Measurements from ENCODE around the gene SLC40A1. TPM values are rescaled to one million over a fixed set of nuclear protein-coding genes. Genes with fewer than 3 reads are reported as not detected.
A peak's percentile ranks its signal among the peaks of the same experiment; 100 is the strongest.

The SLC40A1 gene
- total and polyA plus RNA-seq, 2 of the 13 experiments (the other 11 are each of a cell fraction or from before 2014, with no cell fraction given), result 10.6 to 24.9 TPM

DNA sequence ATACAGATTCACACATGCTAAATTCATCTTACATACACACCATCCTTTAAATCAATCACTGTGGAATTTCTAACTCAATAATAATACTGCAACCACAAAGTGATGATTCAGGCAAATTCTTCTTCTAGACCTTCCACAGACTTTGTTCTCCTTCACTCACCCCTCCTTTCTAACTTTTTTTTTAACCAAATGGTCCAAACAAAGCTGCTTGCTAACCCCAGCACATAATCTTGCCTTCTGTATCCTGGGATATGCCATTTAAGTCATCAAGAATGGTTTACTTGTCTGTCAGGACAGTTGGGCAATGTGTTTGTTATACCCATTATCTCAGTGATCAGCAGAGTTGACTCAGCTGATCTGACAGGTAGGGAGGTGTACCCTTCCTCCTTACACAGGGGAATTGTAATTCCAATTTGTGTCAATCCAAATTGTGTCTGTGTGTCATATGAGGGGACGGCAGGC, 10.0 kb downstream of the SLC40A1 start (continued):
- TF ChIP-seq, protein P1, sequence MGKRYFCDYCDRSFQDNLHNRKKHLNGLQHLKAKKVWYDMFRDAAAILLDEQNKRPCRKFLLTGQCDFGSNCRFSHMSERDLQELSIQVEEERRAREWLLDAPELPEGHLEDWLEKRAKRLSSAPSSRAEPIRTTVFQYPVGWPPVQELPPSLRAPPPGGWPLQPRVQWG (CRISPR knock-in tag; IDR thresholded peaks at IDR 0.05; ENCODE audit: borderline replicate concordance, low read depth), result no peak
- TF ChIP-seq ZNF30 (CRISPR knock-in tag; IDR thresholded peaks at IDR 0.05) (no peak), HMG20A (CRISPR knock-in tag; IDR thresholded peaks at IDR 0.05; ENCODE audit: borderline replicate concordance) (peak; percentile 68), GZF1 (CRISPR knock-in tag; IDR thresholded peaks at IDR 0.05) (no peak), ZFAT (CRISPR knock-in tag; conservative IDR thresholded peaks at IDR 0.05) (no peak), YEATS2 (CRISPR knock-in tag; IDR thresholded peaks at IDR 0.05; ENCODE audit: borderline replicate concordance) (no peak), SOX6 (IDR thresholded peaks at IDR 0.05) (no peak), SOX6 (CRISPR knock-in tag; IDR thresholded peaks at IDR 0.05) (peak; percentile 53; the same call in 1 of the 2 replicates), MLLT10 (CRISPR knock-in tag; IDR thresholded peaks at IDR 0.05) (no peak), SP2 (CRISPR knock-in tag; IDR thresholded peaks at IDR 0.05) (no peak), ATM (IDR thresholded peaks at IDR 0.05; ENCODE audit: borderline replicate concordance) (no peak), SAP130 (CRISPR knock-in tag; IDR thresholded peaks at IDR 0.05; ENCODE audit: low read depth) (peak; percentile 77), YY1 (IDR thresholded peaks at IDR 0.05; ENCODE audit: insufficient read depth, insufficient replicate concordance, low read depth, low read length) (no peak), EP300 (IDR thresholded peaks at IDR 0.05; ENCODE audit: low read depth in 2 of 2, low read length in 2 of 2) (peak in 1 of 2 experiments; percentile 34; a peak in 1 of 4 replicates), EP300 (CRISPR knock-in tag; IDR thresholded peaks at IDR 0.05; ENCODE audit: borderline replicate concordance) (no peak), ZNF337 (CRISPR knock-in tag; IDR thresholded peaks at IDR 0.05; ENCODE audit: borderline replicate concordance, low read depth) (no peak)
- TF ChIP-seq, protein P2, sequence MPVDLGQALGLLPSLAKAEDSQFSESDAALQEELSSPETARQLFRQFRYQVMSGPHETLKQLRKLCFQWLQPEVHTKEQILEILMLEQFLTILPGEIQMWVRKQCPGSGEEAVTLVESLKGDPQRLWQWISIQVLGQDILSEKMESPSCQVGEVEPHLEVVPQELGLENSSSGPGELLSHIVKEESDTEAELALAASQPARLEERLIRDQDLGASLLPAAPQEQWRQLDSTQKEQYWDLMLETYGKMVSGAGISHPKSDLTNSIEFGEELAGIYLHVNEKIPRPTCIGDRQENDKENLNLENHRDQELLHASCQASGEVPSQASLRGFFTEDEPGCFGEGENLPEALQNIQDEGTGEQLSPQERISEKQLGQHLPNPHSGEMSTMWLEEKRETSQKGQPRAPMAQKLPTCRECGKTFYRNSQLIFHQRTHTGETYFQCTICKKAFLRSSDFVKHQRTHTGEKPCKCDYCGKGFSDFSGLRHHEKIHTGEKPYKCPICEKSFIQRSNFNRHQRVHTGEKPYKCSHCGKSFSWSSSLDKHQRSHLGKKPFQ (CRISPR knock-in tag; IDR thresholded peaks at IDR 0.05; ENCODE audit: insufficient replicate concordance), result no peak
- TF ChIP-seq, protein P3, sequence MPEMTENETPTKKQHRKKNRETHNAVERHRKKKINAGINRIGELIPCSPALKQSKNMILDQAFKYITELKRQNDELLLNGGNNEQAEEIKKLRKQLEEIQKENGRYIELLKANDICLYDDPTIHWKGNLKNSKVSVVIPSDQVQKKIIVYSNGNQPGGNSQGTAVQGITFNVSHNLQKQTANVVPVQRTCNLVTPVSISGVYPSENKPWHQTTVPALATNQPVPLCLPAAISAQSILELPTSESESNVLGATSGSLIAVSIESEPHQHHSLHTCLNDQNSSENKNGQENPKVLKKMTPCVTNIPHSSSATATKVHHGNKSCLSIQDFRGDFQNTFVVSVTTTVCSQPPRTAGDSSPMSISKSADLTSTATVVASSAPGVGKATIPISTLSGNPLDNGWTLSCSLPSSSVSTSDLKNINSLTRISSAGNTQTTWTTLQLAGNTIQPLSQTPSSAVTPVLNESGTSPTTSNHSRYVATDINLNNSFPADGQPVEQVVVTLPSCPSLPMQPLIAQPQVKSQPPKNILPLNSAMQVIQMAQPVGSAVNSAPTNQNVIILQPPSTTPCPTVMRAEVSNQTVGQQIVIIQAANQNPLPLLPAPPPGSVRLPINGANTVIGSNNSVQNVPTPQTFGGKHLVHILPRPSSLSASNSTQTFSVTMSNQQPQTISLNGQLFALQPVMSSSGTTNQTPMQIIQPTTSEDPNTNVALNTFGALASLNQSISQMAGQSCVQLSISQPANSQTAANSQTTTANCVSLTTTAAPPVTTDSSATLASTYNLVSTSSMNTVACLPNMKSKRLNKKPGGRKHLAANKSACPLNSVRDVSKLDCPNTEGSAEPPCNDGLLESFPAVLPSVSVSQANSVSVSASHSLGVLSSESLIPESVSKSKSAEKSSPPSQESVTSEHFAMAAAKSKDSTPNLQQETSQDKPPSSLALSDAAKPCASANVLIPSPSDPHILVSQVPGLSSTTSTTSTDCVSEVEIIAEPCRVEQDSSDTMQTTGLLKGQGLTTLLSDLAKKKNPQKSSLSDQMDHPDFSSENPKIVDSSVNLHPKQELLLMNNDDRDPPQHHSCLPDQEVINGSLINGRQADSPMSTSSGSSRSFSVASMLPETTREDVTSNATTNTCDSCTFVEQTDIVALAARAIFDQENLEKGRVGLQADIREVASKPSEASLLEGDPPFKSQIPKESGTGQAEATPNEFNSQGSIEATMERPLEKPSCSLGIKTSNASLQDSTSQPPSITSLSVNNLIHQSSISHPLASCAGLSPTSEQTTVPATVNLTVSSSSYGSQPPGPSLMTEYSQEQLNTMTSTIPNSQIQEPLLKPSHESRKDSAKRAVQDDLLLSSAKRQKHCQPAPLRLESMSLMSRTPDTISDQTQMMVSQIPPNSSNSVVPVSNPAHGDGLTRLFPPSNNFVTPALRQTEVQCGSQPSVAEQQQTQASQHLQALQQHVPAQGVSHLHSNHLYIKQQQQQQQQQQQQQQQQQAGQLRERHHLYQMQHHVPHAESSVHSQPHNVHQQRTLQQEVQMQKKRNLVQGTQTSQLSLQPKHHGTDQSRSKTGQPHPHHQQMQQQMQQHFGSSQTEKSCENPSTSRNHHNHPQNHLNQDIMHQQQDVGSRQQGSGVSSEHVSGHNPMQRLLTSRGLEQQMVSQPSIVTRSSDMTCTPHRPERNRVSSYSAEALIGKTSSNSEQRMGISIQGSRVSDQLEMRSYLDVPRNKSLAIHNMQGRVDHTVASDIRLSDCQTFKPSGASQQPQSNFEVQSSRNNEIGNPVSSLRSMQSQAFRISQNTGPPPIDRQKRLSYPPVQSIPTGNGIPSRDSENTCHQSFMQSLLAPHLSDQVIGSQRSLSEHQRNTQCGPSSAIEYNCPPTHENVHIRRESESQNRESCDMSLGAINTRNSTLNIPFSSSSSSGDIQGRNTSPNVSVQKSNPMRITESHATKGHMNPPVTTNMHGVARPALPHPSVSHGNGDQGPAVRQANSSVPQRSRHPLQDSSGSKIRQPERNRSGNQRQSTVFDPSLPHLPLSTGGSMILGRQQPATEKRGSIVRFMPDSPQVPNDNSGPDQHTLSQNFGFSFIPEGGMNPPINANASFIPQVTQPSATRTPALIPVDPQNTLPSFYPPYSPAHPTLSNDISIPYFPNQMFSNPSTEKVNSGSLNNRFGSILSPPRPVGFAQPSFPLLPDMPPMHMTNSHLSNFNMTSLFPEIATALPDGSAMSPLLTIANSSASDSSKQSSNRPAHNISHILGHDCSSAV (CRISPR knock-in tag; IDR thresholded peaks at IDR 0.05; ENCODE audit: borderline replicate concordance), result no peak
- TF ChIP-seq, protein P4, sequence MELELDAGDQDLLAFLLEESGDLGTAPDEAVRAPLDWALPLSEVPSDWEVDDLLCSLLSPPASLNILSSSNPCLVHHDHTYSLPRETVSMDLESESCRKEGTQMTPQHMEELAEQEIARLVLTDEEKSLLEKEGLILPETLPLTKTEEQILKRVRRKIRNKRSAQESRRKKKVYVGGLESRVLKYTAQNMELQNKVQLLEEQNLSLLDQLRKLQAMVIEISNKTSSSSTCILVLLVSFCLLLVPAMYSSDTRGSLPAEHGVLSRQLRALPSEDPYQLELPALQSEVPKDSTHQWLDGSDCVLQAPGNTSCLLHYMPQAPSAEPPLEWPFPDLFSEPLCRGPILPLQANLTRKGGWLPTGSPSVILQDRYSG (CRISPR knock-in tag; IDR thresholded peaks at IDR 0.05), result no peak
- TF ChIP-seq, protein P5, sequence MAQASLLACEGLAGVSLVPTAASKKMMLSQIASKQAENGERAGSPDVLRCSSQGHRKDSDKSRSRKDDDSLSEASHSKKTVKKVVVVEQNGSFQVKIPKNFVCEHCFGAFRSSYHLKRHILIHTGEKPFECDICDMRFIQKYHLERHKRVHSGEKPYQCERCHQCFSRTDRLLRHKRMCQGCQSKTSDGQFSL (CRISPR knock-in tag; IDR thresholded peaks at IDR 0.05), result no peak
